AG20443 (cell line): ENCODE results near the gene DNAH10.

ENCODE experiments used
- DNase-seq: peaks from one replicate; pipeline ENCODE4 v3.0.0; 2012; ENCODE audit warnings: low spot score, mixed read lengths

The DNAH10 gene

DNA sequence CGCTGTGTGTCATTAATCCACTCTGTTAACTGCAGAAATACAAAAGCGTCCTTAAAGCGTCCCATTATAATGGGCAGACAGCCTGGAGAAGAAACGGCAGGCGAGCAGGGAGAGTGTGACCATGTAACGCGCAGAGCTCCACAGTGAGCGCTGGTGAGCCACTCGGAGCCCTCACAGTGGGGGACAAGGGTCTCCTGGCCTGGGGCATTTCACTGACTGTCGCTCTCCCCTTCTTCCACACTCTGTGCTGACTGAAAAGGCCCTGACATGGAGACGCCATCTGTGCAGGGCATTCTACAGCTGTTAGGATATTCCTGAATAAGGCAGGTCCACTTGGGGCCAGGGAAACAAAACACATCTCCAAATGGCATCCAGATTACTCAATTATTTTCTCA, 186.3 kb downstream of the DNAH10 start:
- no peak for DNase-seq

DNA sequence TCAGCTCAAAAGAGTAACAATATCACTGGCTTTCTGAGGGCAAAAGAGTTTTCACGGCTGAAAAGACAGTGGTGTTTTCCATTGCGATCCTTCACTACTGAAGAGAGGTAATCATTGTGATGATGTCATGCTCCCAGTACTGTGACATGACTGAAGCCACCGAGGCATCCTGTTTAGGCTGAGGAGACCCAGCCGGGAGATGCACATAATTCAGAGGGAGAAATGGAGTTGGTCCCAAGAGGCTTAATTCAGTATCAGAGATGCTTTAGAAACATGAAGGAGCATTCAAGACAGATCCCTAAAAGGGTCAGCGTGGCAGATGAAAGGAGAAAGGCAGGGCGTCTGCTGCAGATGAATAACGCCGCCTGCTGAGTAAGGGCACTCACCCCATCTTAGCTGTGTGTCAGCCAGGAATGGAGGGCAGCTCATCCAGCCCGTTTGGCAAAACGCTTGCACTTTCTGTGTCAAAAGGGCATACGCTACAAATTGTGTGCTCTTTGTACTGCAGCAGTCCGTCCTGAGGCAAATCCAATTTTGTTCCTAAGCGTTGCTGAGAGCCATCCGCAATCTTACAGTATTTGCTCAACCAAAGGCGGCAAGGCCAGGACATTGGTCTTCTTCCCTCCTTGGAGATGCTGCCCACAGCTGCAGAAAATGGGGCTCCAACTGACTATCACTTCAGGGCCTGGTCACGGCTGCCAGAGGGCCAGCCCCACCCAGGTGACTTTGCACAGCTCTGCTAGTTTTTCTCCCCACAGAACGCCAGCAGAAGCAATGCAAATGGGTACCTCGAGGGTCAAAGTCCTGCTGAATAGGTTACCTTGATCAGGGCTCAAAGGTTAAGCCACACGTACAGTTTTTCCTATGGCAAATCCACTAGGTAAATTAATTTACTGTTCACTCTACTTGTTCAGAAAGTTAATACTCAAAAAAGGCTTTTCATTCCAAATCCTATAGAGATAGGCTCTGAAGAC, 187.0 kb downstream of the DNAH10 start:
- no peak for DNase-seq

DNA sequence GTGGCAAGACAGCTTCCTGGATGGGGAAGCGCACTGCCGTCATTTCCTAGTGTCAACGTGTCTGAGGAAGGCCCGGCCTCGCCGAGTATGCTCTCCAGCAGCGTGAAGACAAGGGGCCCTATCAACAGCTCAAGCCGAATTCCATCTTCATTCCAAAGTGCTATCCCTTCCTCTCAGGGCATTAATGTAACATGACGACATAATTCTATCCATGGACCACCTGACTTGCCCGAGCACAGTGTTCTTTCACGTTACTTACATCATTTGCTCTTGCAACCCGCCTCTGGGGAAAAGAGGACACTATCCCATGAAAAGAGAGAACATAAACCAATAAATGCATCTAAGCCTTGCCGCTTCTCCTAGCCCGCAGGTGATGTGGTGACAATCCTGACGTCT, 187.7 kb downstream of the DNAH10 start:
- DNase-seq = no peak

DNA sequence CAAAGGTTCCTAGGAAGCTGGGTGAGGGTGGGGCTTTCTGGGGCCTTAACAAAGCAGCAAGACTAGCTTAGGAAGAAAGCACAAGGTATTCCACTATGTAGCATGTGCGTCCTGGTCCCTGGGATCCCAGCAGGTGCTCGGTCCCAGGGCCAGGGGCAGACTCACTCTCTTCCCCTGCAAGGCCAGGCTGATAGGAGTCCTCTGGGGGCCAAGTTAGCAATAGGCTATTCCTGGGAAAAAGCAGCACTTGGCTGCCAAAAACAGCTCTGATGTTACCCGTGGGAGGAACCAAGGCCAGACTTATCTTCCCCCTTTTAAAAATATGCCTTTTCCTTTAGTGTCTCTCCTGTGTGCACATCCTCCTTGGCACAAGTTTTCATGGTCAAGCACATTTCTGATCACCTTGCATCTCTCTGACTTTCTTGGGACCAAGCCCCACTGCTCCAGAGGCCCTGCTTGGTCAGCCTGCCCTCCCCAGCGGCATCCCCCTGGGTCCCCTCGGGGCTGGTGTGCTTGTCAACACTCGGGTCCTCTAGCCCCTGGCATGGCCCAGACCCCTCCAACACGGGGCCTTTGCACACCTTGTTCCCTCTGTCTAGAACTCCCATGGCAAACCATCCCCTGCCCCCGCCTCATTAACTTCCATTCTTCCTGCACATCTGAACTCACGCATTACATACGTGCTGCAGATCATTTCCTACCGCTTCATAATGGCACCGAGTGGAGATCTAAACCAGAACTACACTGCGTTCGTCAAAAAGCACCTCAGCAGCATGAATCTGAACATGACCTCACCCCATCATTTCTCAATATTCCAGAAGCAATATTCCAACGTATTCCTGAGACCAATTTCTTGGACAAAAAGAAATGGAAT, 188.6 kb downstream of the DNAH10 start:
- no peak for DNase-seq

DNA sequence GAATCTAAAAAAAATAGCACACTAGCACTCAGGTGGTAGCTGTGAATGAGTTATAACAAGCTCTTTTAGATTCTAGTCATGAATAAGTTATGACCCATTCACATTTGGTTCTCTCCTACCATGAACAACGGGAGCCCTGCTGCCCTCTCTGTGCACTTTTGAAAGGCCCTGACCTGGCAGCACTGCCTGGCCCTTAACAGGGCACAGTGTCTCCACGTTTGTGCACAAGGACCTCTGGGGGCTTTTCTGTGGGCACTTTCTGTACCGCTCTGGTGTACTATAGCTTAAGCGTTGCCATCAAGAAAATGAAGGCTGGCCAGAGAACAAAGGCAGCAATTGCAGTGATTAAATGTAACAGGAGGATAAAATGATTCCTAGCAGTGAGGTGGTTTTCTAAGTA, 189.4 kb downstream of the DNAH10 start:
- DNase-seq = no peak

DNA sequence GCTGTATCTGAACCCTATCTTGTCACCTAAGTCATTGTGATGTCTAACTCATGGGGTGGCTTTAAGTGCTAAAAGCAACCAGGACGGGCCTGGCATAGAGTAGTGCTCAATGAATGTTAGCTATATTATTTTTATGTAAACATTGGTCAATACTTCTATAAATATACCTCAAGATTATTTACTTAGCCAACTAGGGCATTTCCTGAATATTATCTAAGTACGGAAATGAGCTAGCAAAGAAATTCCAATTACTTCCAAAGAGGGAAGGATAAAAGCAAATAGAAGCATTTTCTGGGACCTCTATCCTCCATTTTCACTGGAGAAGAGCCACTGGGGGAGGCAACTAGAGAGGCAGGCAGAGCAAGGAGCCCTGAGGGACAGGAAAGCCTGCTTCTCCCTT, 189.9 kb downstream of the DNAH10 start:
- no peak for DNase-seq

DNA sequence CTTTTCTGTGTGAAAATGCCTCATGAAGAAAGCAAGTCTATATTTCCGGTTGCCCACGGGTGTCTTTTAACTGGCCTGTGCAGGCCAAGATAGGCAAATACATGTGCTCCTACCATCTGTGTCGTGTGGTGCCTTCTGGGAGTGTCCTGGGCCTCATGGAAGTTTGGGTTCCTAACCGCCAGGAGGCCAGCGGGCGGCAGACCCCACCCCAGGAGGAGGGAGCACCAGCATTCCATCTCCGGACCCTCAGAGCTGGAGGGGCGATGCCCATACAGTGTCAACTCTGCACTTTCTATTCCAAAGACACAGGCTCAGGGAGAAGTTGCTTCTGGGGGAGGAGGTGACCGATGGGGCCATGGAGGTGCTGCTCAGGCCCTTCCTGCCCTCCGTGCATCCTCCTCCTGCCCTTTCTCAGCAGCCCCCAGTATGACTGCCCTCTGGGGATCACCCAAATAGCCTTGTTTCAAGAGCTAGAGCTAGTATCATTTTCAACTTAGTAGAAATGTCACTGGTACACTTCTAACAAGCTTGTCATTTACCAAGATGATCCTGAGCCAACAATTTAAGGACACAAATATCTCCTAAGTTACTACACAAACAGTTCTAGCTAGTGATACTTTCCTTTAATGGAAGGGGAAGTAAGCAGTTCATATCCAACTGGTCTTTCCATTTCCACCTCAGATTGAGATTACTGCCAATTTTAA, 192.7 kb downstream of the DNAH10 start:
- no peak for DNase-seq

DNA sequence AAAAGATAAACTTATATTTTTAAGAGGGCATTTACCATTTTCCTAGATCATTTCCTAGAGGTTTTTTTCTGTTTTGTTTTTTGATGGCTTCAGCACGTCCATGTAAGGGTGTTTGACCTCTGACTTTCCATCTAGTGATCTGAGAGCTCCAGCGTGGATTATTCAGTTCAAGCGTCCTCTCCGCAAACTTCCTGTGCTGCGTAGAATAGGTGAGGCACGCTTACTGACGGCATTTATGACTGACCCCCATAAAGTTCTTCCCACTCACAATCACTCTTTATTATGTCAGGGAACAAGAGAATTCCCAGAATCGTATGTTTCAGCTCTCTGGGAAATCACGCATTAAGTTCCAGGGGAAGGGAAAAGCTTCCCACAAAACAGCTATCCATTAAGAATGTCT, 194.1 kb downstream of the DNAH10 start:
- no peak for DNase-seq

DNA sequence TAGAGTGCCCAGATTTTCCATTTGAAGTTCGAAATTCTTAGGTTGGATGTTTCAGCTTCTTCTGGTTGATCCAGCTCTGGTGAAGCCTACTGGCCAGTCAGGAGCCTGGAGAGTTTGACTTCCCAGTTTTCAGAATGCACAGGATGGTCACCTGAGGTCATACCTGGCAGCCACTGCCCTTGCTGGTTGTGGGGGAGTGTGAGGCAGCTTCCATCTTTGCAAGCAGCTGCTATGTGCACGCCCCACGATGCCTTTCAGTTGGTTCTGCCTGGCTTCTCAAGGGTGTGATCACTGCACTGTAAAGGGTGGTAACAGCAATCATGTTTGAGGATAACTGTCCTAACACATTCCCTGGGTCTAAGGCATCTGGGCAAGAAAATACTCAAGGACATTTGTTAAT, 195.1 kb downstream of the DNAH10 start:
- no peak for DNase-seq

DNA sequence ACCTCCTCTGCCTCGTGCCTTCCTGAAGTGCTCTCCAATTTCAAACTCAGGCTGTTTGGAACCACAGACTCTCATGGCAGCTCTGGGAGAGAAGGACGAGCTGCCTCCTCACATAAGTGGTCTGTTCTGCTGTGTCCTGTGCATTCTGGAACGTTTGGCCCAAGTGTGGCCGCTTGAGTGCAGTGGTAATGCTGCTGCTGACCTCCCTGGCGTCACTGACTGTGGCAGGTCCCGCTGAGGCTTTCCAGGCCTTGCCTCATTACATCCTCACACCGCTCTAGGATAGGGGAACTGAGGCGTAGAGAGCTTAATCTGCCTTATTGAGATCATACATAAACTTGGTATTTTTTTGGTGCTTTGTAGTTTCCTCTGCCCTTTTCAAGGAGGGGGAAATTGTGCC, 196.4 kb downstream of the DNAH10 start:
- no peak for DNase-seq

DNA sequence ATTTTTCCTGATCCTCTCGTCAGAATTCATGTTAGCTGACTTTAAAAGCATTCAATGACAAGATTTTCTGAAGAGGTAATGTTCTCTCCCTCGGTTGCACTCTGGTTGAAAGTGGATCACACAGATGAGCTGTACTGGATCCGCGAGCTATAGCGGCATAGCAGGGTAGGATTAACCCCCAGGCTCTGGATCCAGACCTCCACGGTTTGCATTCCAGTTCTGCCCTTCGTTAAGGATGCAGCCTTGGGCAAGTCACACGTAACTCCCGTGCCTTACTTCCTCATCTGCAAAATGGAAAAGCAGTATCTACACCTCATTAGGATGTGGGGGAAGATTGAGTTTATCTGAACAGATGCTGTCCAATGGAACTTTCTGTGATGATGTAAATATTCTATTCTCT, 196.8 kb downstream of the DNAH10 start:
- DNase-seq = no peak

DNA sequence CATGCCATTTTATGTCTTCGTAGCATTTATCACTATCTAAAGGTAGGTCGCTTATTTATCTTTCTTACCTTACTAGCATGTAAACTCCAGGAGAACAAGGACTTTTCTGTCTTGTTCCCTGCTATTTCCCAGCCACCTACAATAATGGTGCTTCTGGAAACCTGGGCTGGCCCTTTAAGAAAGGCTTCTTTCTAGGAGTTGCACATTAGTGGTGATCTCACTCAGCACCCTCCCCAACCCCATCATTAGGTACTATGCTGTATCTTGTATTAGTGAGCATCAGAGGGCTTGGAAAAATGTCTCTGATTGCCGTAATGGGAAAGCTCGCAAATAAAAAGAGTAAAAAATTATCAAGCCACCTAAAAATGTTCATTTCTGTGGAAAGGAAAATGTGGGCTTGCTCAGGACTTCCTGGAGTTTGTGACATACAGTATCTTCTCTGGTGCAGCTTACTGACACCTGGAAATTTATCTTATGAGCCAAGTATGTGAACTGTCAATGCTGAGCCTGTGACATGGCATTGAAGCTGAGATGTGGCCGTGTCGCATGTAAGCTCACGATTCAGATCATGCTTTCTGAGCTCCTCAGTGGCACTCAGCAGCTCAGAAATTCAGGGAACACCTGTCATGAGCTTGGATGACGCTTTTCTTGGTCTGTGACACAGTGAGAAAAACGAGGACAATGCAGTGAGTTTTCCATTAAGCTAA, 198.1 kb downstream of the DNAH10 start:
- DNase-seq = no peak

DNA sequence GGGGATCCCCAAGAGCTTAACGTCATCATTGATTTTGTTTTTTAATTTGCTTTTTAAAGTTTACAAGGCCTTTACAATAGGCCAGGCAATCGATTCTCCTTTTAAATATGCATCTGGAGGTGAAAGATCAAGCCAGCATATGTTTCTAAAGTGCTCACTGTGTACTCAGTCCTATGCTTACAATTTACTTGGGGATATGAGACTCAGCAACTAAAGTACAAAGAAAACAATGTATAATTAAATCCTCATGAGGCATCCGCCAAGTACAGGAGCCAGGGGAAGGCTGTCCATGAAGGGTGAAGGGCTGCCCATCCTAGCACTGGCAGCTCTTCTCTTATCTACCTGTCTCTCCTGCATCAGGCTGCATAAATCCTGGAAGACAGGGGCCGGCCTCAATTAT, 198.8 kb downstream of the DNAH10 start:
- no peak for DNase-seq

DNA sequence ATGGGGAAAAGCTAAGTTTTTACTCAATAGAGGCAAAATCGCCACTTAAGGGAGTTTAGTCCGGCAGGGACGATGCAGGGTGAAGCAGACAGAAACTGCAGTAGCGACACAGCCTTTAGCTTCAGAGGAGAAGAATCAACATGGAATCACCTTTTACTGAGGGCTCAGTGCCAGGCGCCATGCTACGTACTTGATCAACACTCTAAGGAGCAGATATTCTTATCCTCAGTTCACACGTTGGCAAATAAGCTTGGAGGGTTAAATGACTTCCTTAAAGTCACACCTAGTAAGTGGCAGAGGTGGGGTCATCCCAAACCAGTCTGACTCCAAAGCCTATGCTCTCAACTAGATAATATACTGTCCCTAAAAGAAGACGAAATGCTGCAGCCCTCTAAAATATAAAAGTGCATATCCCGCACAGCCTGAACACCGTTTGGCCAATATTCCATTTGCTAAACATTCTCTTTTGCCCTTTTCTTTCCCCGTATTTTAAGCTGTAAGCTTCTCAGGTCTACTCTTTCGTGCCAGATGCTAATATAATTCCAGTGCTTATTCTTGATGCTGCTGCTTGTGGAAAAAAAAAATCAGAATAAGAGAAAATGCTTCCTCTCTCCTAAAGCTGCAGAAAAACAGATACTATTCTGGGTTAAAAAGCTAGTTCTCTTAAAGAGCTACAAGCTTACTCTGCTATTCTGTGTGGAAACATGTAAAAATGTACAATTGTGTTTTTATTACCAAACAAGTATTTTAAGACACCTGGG, 199.7 kb downstream of the DNAH10 start:
- DNase-seq = no peak

DNA sequence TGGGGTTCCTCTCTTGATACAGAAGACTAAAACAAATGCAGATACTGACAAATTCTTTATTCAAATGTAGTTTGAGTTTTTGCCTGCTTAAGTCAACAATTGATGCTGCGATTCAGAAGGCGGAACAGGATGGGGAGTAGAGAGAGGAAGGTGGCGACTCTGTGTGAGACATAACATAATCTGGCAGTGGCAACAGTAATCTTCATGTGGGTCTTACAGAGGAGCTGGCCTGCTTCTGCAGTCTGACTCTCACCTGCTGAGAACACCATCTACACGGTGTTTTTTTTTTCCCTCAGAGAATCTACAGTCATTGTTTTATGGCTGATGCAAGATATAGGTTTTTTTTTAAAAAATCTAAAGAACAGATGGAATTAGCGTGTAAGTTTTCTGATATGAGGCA, 200.4 kb downstream of the DNAH10 start:
- DNase-seq = no peak

DNA sequence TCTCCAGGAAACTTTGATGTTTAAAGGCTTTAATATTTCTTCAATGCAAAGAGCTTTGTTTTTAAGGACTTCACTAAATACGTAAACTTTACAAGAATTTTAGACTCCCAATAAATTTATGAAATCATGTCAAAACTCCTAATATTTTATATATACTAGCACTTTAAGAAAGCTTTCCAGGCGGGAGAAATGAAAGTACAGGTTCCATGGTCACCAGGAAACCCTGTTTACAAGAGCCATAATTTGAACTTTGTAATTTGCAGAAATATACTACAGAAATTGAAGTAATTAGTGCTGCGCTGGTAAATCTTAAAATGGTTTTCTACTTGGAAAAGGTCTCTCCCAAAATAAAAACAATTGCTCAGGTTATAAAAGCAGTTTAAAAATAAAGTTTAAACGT, 201.7 kb downstream of the DNAH10 start:
- no peak for DNase-seq

DNA sequence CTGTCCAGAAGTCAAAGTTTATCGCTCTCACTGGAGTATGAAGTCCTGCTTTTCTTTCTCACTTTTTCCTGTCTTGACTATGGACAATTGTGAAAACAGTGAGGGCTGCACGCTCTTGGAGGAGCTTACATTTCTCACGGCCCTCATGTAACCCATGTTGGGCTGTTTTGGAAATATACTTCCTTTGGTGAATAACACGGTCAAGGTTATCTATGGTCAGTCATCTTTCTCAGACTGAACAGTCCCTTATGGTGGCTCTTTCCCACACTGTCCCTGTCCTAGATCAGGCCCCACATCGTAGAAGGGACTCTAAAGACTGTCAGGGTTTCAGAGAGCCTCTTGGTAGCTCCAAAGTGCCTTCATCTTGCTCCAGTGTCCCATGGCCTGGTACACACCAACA, 203.3 kb downstream of the DNAH10 start:
- DNase-seq = no peak

DNA sequence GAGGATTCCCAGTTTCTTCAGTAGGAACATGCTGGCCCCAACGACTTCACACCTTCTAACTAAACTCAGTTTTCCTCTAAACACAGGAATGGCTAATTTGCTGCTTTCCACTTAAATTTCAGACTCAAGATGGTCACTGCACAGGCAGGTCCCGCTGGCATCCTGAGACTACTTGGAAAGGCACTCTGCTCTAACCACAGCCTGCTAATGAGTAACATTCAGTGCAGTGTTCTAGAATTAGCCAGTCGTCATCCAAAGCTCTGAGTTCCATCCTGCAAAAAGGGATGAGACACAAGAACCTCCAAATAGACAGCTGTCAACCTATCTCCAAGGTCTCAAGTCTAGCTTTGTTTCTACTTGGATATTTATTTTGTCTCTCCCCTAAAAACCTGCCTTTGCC, 204.5 kb downstream of the DNAH10 start:
- peak; percentile 85 for DNase-seq

DNA sequence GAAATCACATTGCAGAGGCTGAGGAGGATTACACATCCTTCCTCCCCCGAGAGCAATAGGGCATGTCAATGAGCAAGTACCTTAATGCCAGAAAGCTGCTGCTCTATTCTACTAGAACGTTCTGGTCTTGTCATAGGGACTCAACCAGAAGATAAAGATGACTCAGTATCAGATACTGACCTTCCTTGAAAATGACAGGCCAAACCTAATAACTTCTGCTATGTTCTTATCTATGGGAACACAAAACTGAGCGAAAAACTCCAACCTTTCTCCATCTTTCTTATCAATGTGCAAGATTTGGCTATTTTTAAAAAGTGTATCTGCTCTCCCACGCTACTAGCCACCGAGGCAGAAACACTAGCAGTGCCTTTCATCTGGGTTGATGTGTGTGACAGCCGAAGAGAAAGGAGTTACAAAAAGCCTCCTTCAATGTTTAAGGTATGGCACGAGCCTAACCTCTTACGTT, 205.1 kb downstream of the DNAH10 start:
- no peak for DNase-seq

DNA sequence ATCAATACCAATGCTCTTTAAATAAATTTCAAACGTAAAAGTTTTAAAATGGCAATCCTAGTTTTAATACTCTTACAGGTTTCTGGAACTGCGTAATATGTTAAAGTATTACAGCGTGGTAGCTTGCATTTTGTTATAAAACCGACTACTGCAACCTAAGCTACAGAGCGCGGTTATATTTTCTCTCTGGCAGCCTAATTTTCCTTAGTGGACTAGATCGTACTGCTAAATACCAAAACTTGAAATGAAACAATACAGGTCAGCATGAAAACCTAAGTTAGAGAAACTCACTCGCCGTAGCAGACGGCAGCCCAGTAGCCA, 209.3 kb downstream of the DNAH10 start:
- no peak for DNase-seq
